LNCaP clone FGC (cell line): Measurements from ENCODE around the gene RASGRF1.
A peak's percentile ranks its signal among the peaks of the same experiment; 100 is the strongest.

ENCODE experiments used
- DNase-seq: peaks from one replicate; pipeline ENCODE4 v3.0.0-alpha.2; 2011; ENCODE audit warnings: low read depth
- H3K4me3 ChIP-seq: 2 replicates; pipeline ENCODE4 v1.5.1; 2011; ENCODE audit warnings: mild to moderate bottlenecking, low read depth, low read length, control low read depth
- CTCF ChIP-seq: IDR thresholded peaks from 2 replicates; pipeline ENCODE4 v1.5.1; 2012; ENCODE audit warnings: mild to moderate bottlenecking; ENCODE audit not compliant: control insufficient read depth, insufficient read depth; ENCODE audit errors: extremely low read depth

RASGRF1 gene

DNA sequence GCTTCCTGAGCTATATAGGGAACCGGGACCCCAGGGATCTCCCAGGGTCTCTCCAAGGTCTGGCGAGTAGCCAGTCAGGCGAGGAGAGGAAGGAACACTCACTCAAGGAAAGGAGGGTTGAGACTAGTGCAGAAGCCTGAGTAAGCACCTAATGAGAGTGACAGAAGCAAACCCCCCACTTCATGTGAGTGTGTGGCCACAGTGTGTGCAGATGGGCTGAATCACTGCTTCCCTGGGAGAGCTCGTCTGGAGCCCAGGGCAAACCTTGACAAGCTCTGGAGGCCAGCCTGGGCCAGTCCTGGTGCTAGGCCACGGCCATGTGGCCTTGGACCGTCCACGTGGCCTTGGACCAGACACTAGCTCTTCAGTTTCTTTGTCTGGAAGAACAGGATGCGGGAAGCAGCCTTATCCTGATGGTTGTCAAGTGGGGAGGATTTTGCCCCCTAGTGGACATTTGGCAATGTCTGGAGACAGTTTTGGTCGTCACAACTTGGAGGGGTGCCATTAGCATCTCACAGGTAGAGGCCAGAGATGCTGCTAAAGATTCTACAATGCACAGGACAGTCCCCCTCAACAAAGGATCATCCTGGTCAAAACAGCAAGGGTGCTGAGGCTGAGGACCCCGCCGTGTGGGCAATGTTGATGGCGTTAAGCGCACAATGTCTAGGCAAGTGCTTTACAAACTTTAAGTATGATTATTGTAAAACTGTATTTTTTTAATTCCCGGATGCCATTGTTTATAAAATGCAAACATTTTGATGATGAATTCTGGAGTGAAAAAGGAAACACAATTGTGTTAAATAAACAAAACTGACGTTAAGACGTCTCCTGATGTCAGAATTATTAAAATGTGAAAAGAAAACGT is 110.9 kb downstream of the RASGRF1 start:
- peak; percentile 83 for TF ChIP-seq CTCF
- peak; percentile 95 for DNase-seq
- H3K4me3 ChIP-seq: no peak overlapping the region

GRCh38 chr15:78978601-78979179 is 111.9 kb downstream of the RASGRF1 start:
- no peak overlapping the region for H3K4me3 ChIP-seq
- no peak for TF ChIP-seq CTCF
- DNase-seq: no peak

GRCh38 chr15:78977591-78978347 is 112.8 kb downstream of the RASGRF1 start:
- DNase-seq: no peak
- no peak overlapping the region for H3K4me3 ChIP-seq
- TF ChIP-seq CTCF: no peak

DNA sequence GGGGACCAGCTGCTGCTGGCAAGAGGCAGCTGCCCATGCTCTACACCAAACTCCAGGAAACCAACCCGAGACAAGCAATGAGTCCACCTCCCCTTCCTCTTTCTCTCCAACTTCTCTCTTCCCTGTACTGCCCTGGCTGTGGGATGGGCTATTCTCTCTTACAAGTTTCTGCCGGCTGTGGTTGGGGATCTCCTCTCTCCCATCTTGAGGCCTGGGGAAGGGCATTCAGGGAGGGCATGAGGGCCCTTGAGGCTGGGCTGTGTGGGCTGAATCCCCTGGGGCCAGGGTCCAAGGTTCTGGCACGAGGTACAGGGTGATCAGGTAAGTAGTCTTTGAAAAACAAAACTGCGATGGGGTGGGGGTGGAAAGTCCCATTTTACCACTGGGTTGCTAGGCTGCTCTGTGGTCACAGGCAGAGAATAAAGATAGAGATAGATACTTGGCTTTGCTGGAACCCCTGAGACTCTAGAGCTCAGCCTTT is 113.4 kb downstream of the RASGRF1 start:
- DNase-seq: no peak
- no peak for TF ChIP-seq CTCF
- no peak overlapping the region for H3K4me3 ChIP-seq

- no peak for TF ChIP-seq CTCF
- DNase-seq: no peak
- H3K4me3 ChIP-seq: no peak overlapping the region
Measured at GRCh38 chr15:78976691-78977090, 113.9 kb downstream of the RASGRF1 start.

- no peak overlapping the region for H3K4me3 ChIP-seq
- TF ChIP-seq CTCF: no peak
- no peak for DNase-seq
Measured at GRCh38 chr15:78974272-78974918, 116.2 kb downstream of the RASGRF1 start.
